Pancreas (tissue), 10 donors: ENCODE results near the gene CTNNA2. TPM values are rescaled to one million over a fixed set of nuclear protein-coding genes. Genes with fewer than 3 reads are reported as not detected.

Experiments
- ATAC-seq, 4 donors: fragments of 200-7000 bp; cut with Tn5 transposase; one replicate each; pipeline versions ENCODE4 v1.8.0 to v1.9.1; 2020; ENCODE audit warnings: mild to moderate bottlenecking in 4 of 4, moderate library complexity in 4 of 4
- DNase-seq, 6 donors: peaks; one replicate each; pipeline ENCODE4 v3.0.0-alpha.2; 2020
- FAIRE-seq: peaks from 2 replicates; lab custom pipeline; 2012; peaks lifted over from hg19 to GRCh38; lab: Jason Lieb, UNC
- H3K27ac ChIP-seq, 4 donors: fragments of 200-600 bp; sonication (generic); 1 replicate in 3 of 4; 2 replicates in 1 of 4; pipeline versions ENCODE4 v1.5.0 to v1.8.0; 2020
- H3K27me3 ChIP-seq, 4 donors: fragments of 200-600 bp; one replicate each; pipeline ENCODE4 v1.8.0; 2021
- H3K36me3 ChIP-seq, 3 donors: fragments of 200-600 bp; sonication (generic) in 1 of 3; one replicate each; pipeline versions ENCODE4 v1.5.0 to v1.8.0; 2020 to 2021
- H3K4me1 ChIP-seq, 3 donors: fragments of 200-600 bp; one replicate each; pipeline ENCODE4 v1.8.0; 2021
- H3K4me3 ChIP-seq, 4 donors: fragments of 200-600 bp; sonication (generic) in 2 of 4; one replicate each; pipeline versions ENCODE4 v1.5.0 to v1.8.0; 2020 to 2021
- H3K9me3 ChIP-seq, 4 donors: fragments of 200-600 bp; one replicate each; pipeline ENCODE4 v1.8.0; 2021
- CTCF ChIP-seq, 4 donors: fragments of 200-600 bp; sonication (generic) in 3 of 4; IDR thresholded peaks; one replicate each; pipeline versions ENCODE4 v1.5.0 to v1.8.0; 2021; ENCODE audit warnings: antibody characterized with exemption in 4 of 4
- WGBS, 2 donors: extraction: QIAGEN DNeasy Blood & Tissue Kit; methylation state at CpG; one replicate each; pipeline ENCODE4 v1.1.7; 2013; 5-methylcytosine and 5-hydroxymethylcytosine counted together
- intact Hi-C, 3 donors: fragments of 100-400 bp; cut with DNase I; formaldehyde crosslinking; loops; one replicate each; pipeline versions ENCODE4 v1.11.1 to v1.14.2; 2022
- polyA plus RNA-seq, 2 donors: library from polyadenylated mRNA; stranded (reverse); fragments of 200-250 nt; gene quantifications; one replicate each; pipeline ENCODE4 v1.2.3, GENCODE V29; 2013
- total RNA-seq, 6 donors: library from RNA; stranded (reverse); fragmentation: NEBNext Ultra II Directional in 4 of 6; extraction: Animal tissue kit (Norgen Biotek cat#: 25700) in 4 of 6; gene quantifications; one replicate each; pipeline versions ENCODE4 v1.2.1 to v1.2.4, GENCODE V29; 2021 to 2023
- donor health status: healthy with polysubstance abuse.
- donor health status: DM: no; HTN: no; CAD: no; lungs with moderate emphysema.
- donor health status: DM: no; HTN: no; CAD: no.
- donor health status: control.
- donor health status: control.
- donor health status: Bipolar disorder and iron deficiency.
- donor health status: DM: yes; HTN: yes; CAD: no.
- donor health status: DM: no; HTN: no; CAD: no.
- donor health status: DM: no; HTN: no; CAD: no.
- donor health status: DM: yes; HTN: yes; CAD: no.

CTNNA2 gene
- total and polyA plus RNA-seq, 8 donors: 0.25 to 12.1 (median 2.1) TPM

- Histone ChIP-seq H3K27ac (no peak overlapping the region), H3K4me3 (no peak overlapping the region), H3K27me3 (no peaks in the 10 kb centered on the region), H3K36me3 (no peaks in the 10 kb centered on the region), H3K4me1 (no peaks in the 10 kb centered on the region), H3K9me3 (no peaks in the 10 kb centered on the region)
- no peak for ATAC-seq
- no peak for DNase-seq
- no peak for FAIRE-seq
- intact Hi-C loops: no loop called here
- no peak for TF ChIP-seq CTCF (IDR thresholded peaks at IDR 0.05)
- WGBS, 2 donors: 76 to 82% methylated on average over 2 of the region's 2 CpGs
Observed at GRCh38 chr2:79619976-79620375, 107.1 kb downstream of the CTNNA2 start.

GRCh38 chr2:79620679-79621078 lies 107.8 kb downstream of the CTNNA2 start:
- DNase-seq: no peak
- Histone ChIP-seq H3K9me3 (no peaks in the 10 kb centered on the region), H3K27me3 (no peaks in the 10 kb centered on the region), H3K4me1 (no peaks in the 10 kb centered on the region), H3K36me3 (no peaks in the 10 kb centered on the region), H3K27ac (no peak overlapping the region), H3K4me3 (no peak overlapping the region)
- ATAC-seq: no peak
- no peak for FAIRE-seq
- intact Hi-C loops: no loop called here
- no peak for TF ChIP-seq CTCF (IDR thresholded peaks at IDR 0.05)
- WGBS, 2 donors: 26 to 31% methylated on average over 2 of the region's 2 CpGs

GRCh38 chr2:79621252-79621651 lies 108.4 kb downstream of the CTNNA2 start:
- Histone ChIP-seq H3K4me3 (no peak overlapping the region), H3K27me3 (no peaks in the 10 kb centered on the region), H3K4me1 (no peaks in the 10 kb centered on the region), H3K27ac (no peak overlapping the region), H3K36me3 (no peaks in the 10 kb centered on the region), H3K9me3 (no peaks in the 10 kb centered on the region)
- ATAC-seq: no peak
- intact Hi-C loops: no loop called here
- no peak for DNase-seq
- no peak for TF ChIP-seq CTCF (IDR thresholded peaks at IDR 0.05)
- WGBS, 2 donors: 74 to 84% methylated on average over 6 of the region's 6 CpGs
- FAIRE-seq: no peak

GRCh38 chr2:79621755-79622154 lies 108.9 kb downstream of the CTNNA2 start:
- no peak for FAIRE-seq
- Histone ChIP-seq H3K27ac (no peak overlapping the region), H3K9me3 (no peaks in the 10 kb centered on the region), H3K4me1 (no peaks in the 10 kb centered on the region), H3K4me3 (no peak overlapping the region), H3K36me3 (no peaks in the 10 kb centered on the region), H3K27me3 (no peaks in the 10 kb centered on the region)
- no peak for TF ChIP-seq CTCF (IDR thresholded peaks at IDR 0.05)
- WGBS, 2 donors: 87 to 97% methylated on average over 1 of the region's 1 CpG
- intact Hi-C loops: no loop called here
- ATAC-seq: no peak
- DNase-seq: no peak

GRCh38 chr2:79622508-79622907 lies 109.7 kb downstream of the CTNNA2 start:
- FAIRE-seq: no peak
- no peak for TF ChIP-seq CTCF (IDR thresholded peaks at IDR 0.05)

More at GRCh38 chr2:79622508-79622907, 109.7 kb downstream of the CTNNA2 start:
- H3K4me3 ChIP-seq: no peak overlapping the region
- no peaks in the 10 kb centered on the region for H3K4me1 ChIP-seq
- no peaks in the 10 kb centered on the region for H3K27me3 ChIP-seq
- ATAC-seq (no peak), DNase-seq (no peak)
- H3K27ac ChIP-seq: no peak overlapping the region
- no peaks in the 10 kb centered on the region for H3K36me3 ChIP-seq
- no peaks in the 10 kb centered on the region for H3K9me3 ChIP-seq
- 57 to 71% methylated on average over 3 of the region's 3 CpGs for WGBS, 2 donors
- intact Hi-C loops: no loop called here
